H1 (cell line): ENCODE data around the gene IFITM2. TPM values are rescaled to one million over a fixed set of nuclear protein-coding genes. Genes with fewer than 3 reads are reported as not detected.
A peak's percentile ranks its signal among the peaks of the same experiment; 100 is the strongest.
"Not testable (repeated sequence)": the region's sequence is repeated elsewhere in the genome, so short reads cannot be mapped to it uniquely, and the experiment has no call there.

ENCODE experiments used
- CTCF ChIA-PET: fragments of 300-600 bp; sonication (Branson Sonifier 250); formaldehyde crosslinking; loops from one replicate; lab custom pipeline; 2021; ENCODE audit not compliant: partially characterized antibody; lab: Charles Lee
- POLR2A ChIA-PET: fragments of 300-600 bp; sonication (Branson Sonifier 250); formaldehyde crosslinking; loops from one replicate; lab custom pipeline; 2021; ENCODE audit warnings: inconsistent platforms; ENCODE audit not compliant: partially characterized antibody; lab: Charles Lee
- DNase-seq, 2 experiments: peaks; one replicate each; pipeline versions ENCODE4 v3.0.0 to v3.0.0-alpha.2; 2010 to 2022; ENCODE audit warnings: low spot score in 2 of 2, low read depth in 1 of 2, mixed read lengths in 1 of 2
- FAIRE-seq: peaks from 2 replicates; lab custom pipeline; 2011; peaks lifted over from hg19 to GRCh38; lab: Jason Lieb, UNC
- H2AFZ ChIP-seq: 2 replicates; pipeline ENCODE4 v1.8.1; 2012; ENCODE audit warnings: low read length, inconsistent platforms
- H2AK5ac ChIP-seq: 2 replicates; pipeline ENCODE4 v1.6.1; 2013; ENCODE audit warnings: low read depth, low read length
- H2BK120ac ChIP-seq: replicated peaks from 2 replicates; pipeline ENCODE3; 2013; ENCODE audit warnings: low read depth, low read length, inconsistent platforms
- H2BK12ac ChIP-seq: 2 replicates; pipeline ENCODE4 v1.6.1; 2013; ENCODE audit warnings: low read depth, low read length
- H2BK15ac ChIP-seq: 2 replicates; pipeline ENCODE4 v1.6.1; 2013; ENCODE audit warnings: low read length
- H2BK20ac ChIP-seq: 2 replicates; pipeline ENCODE4 v1.6.1; 2013; ENCODE audit warnings: low read length
- H2BK5ac ChIP-seq: 2 replicates; pipeline ENCODE4 v1.6.1; 2013; ENCODE audit warnings: low read depth, low read length
- H3K14ac ChIP-seq: 2 replicates; pipeline ENCODE4 v1.6.1; 2013; ENCODE audit warnings: inconsistent platforms; ENCODE audit not compliant: insufficient read length
- H3K18ac ChIP-seq: 2 replicates; pipeline ENCODE4 v1.6.1; 2013; ENCODE audit warnings: low read length; ENCODE audit errors: extremely low read depth
- H3K23ac ChIP-seq: 2 replicates; pipeline ENCODE4 v1.6.1; 2013; ENCODE audit warnings: inconsistent platforms; ENCODE audit not compliant: insufficient read length
- H3K23me2 ChIP-seq: 2 replicates; pipeline ENCODE4 v1.6.1; 2013; ENCODE audit warnings: low read depth, low read length
- H3K27ac ChIP-seq: 2 replicates; pipeline ENCODE4 v1.6.1; 2011; ENCODE audit warnings: low read depth, low read length, inconsistent platforms
- H3K27me3 ChIP-seq, 4 experiments: replicated peaks in 1 of 4; 1 replicate in 1 of 4; 2 replicates in 3 of 4; pipeline versions ENCODE4 v1.6.1 to v1.8.1; 2011 to 2013; ENCODE audit warnings: low read length in 3 of 4, mild to moderate bottlenecking in 3 of 4, inconsistent platforms in 2 of 4, mixed read lengths in 2 of 4, moderate library complexity in 1 of 4; ENCODE audit not compliant: control insufficient read depth in 3 of 4, insufficient read depth in 3 of 4; ENCODE audit errors: extremely low read depth in 1 of 4
- H3K36me3 ChIP-seq, 4 experiments: 2 replicates each; pipeline versions ENCODE4 v1.6.1 to v1.8.1; 2011 to 2013; ENCODE audit warnings: mild to moderate bottlenecking in 4 of 4, low read length in 3 of 4, moderate library complexity in 2 of 4, control low read depth in 1 of 4, inconsistent platforms in 1 of 4; ENCODE audit not compliant: insufficient read depth in 4 of 4, control insufficient read depth in 2 of 4
- H3K4ac ChIP-seq: replicated peaks from 2 replicates; pipeline ENCODE3; 2013; ENCODE audit warnings: low read length, low read depth, mixed read lengths, inconsistent platforms; ENCODE audit not compliant: insufficient read length
- H3K4me1 ChIP-seq, 4 experiments: replicated peaks in 1 of 4; 1 replicate in 1 of 4; 2 replicates in 3 of 4; pipeline versions ENCODE4 v1.6.1 to v1.8.1; 2011 to 2013; ENCODE audit warnings: low read length in 3 of 4, inconsistent platforms in 2 of 4, mixed read lengths in 1 of 4; ENCODE audit not compliant: insufficient read depth in 4 of 4, control insufficient read depth in 3 of 4
- H3K4me2 ChIP-seq, 2 experiments: 2 replicates each; pipeline versions ENCODE4 v1.6.1 to v1.8.1; 2011 to 2013; ENCODE audit warnings: low read depth in 2 of 2, low read length in 2 of 2, control low read depth in 1 of 2, inconsistent platforms in 1 of 2, mild to moderate bottlenecking in 1 of 2; ENCODE audit not compliant: insufficient read depth in 1 of 2
- H3K4me3 ChIP-seq, 4 experiments: fragments of 200-600, 300-600 bp in 1 of 4; sonication (generic), shearing (Covaris generic), sonication (Bioruptor Twin) in 1 of 4; 2 replicates each; pipeline versions ENCODE4 v1.5.1 to v1.8.1; 2011 to 2016; ENCODE audit warnings: low read length in 4 of 4, low read depth in 3 of 4, control low read depth in 2 of 4, inconsistent platforms in 2 of 4, mild to moderate bottlenecking in 2 of 4, mixed read lengths in 1 of 4, moderate library complexity in 1 of 4; ENCODE audit not compliant: insufficient read depth in 2 of 4; ENCODE audit errors: extremely low read depth in 1 of 4
- H3K56ac ChIP-seq: replicated peaks from 2 replicates; pipeline ENCODE3; 2013; ENCODE audit warnings: low read depth, mild to moderate bottlenecking, mixed read lengths, low read length, inconsistent platforms; ENCODE audit not compliant: insufficient read length
- H3K79me1 ChIP-seq: 2 replicates; pipeline ENCODE4 v1.6.1; 2013; ENCODE audit warnings: low read depth, low read length, control low read depth
- H3K79me2 ChIP-seq, 2 experiments: 2 replicates each; pipeline versions ENCODE4 v1.6.1 to v1.8.1; 2012 to 2013; ENCODE audit warnings: low read length in 2 of 2, mild to moderate bottlenecking in 2 of 2, inconsistent platforms in 1 of 2; ENCODE audit not compliant: insufficient read depth in 2 of 2, control insufficient read depth in 1 of 2
- H3K9ac ChIP-seq, 4 experiments: replicated peaks in 1 of 4; 1 replicate in 1 of 4; 2 replicates in 3 of 4; pipeline versions ENCODE4 v1.6.1 to v1.8.1; 2011 to 2013; ENCODE audit warnings: low read depth in 3 of 4, low read length in 3 of 4, control low read depth in 2 of 4, mild to moderate bottlenecking in 2 of 4, moderate library complexity in 2 of 4, inconsistent platforms in 1 of 4; ENCODE audit errors: extremely low read depth in 1 of 4
- H3K9me3 ChIP-seq, 2 experiments: 2 replicates each; pipeline versions ENCODE4 v1.6.1 to v1.8.1; 2012 to 2013; ENCODE audit warnings: mild to moderate bottlenecking in 2 of 2, moderate library complexity in 2 of 2, control low read depth in 1 of 2, inconsistent platforms in 1 of 2, low read depth in 1 of 2, low read length in 1 of 2, mixed read lengths in 1 of 2; ENCODE audit not compliant: insufficient read depth in 2 of 2
- H4K20me1 ChIP-seq, 2 experiments: replicated peaks in 1 of 2; 2 replicates each; pipeline versions ENCODE3 to v1.8.1; 2011 to 2013; ENCODE audit warnings: inconsistent platforms in 2 of 2, low read length in 2 of 2, mild to moderate bottlenecking in 1 of 2; ENCODE audit not compliant: insufficient read depth in 2 of 2, control insufficient read depth in 1 of 2
- H4K5ac ChIP-seq: 2 replicates; pipeline ENCODE4 v1.6.1; 2013; ENCODE audit warnings: low read length, low read depth, mixed read lengths, inconsistent platforms; ENCODE audit not compliant: insufficient read length
- H4K8ac ChIP-seq: 2 replicates; pipeline ENCODE4 v1.8.0; 2013; ENCODE audit warnings: mild to moderate bottlenecking, moderate library complexity, low read length, inconsistent platforms; ENCODE audit not compliant: insufficient read depth; ENCODE audit errors: extremely low read depth
- H4K91ac ChIP-seq: replicated peaks from 2 replicates; pipeline ENCODE3; 2013; ENCODE audit warnings: low read length, mixed read lengths, inconsistent platforms; ENCODE audit not compliant: insufficient read length
- WGBS, 2 experiments: shearing (Covaris generic) in 1 of 2; methylation state at CpG; one replicate each; pipeline versions ENCODE4 v1.1.6 to v1.1.7; 2013 to 2015; ENCODE audit warnings: low lambda C conversion rate in 2 of 2, mixed read lengths in 2 of 2, inconsistent platforms in 1 of 2, low coverage in 1 of 2, missing lambda C conversion rate in 1 of 2; ENCODE audit not compliant: insufficient replicate concordance in 2 of 2, insufficient coverage in 1 of 2, insufficient read length in 1 of 2; ENCODE audit errors: extremely low coverage in 1 of 2, missing lambda C conversion rate in 1 of 2; 5-methylcytosine and 5-hydroxymethylcytosine counted together
- polyA plus RNA-seq, 7 experiments: library from polyadenylated mRNA; depleted of rRNA in 3 of 7; stranded (reverse) in 5 of 7; unstranded in 2 of 7; fragments of >200 nt in 5 of 7; fragments of 200-250 nt in 2 of 7; gene quantifications; 1 replicate in 5 of 7; 2 replicates in 1 of 7; 4 replicates in 1 of 7; pipeline versions ENCODE4 v1.2.1 to v1.2.3, GENCODE V29; 2011 to 2013; ENCODE audit warnings: missing spikeins in 2 of 7, mixed read lengths in 2 of 7
- total RNA-seq: library from RNA; stranded (reverse); fragmentation: NEBNext Ultra II Directional; extraction: Animal tissue kit (Norgen Biotek cat#: 25700); gene quantifications from 2 replicates; pipeline ENCODE4 v1.2.1, GENCODE V29; 2021

Gene IFITM2
- total and polyA plus RNA-seq, 2 of the 8 experiments (the other 6 are each of a cell fraction or from before 2014, with no cell fraction given) = 399 to 764 TPM

GRCh38 chr11:309979-310572 lies 2.5 kb downstream of the IFITM2 start:
- not testable (repeated sequence) for H4K5ac ChIP-seq, H4K91ac ChIP-seq, DNase-seq, H3K4ac ChIP-seq, H3K27me3 ChIP-seq, H3K79me1 ChIP-seq, H3K56ac ChIP-seq, H3K9me3 ChIP-seq, H3K14ac ChIP-seq, H2BK120ac ChIP-seq, H3K9ac ChIP-seq, H4K8ac ChIP-seq, H4K20me1 ChIP-seq, H2BK5ac ChIP-seq, FAIRE-seq, H3K36me3 ChIP-seq, H3K18ac ChIP-seq, H2AFZ ChIP-seq, H3K23ac ChIP-seq, H2AK5ac ChIP-seq, H2BK15ac ChIP-seq, H2BK20ac ChIP-seq, H3K27ac ChIP-seq
- H3K4me2 ChIP-seq = peak overlapping the region; percentile 49 to 56
- peak overlapping the region in 1 of 4 experiments; percentile 39; a peak in 1 of 8 replicates for H3K4me3 ChIP-seq
- ChIA-PET CTCF (interaction anchor here (0.9 to 2.2 kb wide), 4 partner anchors 35 to 73 kb away, joined by 3 to 7 read pairs (median 6); partner anchors contain the start of gene PSMD13), POLR2A (interaction anchor here (0.7 to 1.7 kb wide), 7 partner anchors 9 to 59 kb away, joined by 3 to 6 read pairs (median 4); no protein-coding TSS in a partner anchor)
- H3K4me1 ChIP-seq = peaks cover 18 to 47% (median 39%) of the 10 kb centered on the region in 4 experiments
- peak overlapping the region; percentile 68; the same call in 1 of the 2 replicates for H2BK12ac ChIP-seq
- H3K79me2 ChIP-seq = peaks cover 0 to 15% of the 10 kb centered on the region in 2 experiments; a peak in 2 of 4 replicates
- WGBS, 2 experiments = 63% methylated on average over 5 of the region's 18 CpGs; no CpG with 5 or more reads in 1 of the 2 experiments
- H3K23me2 ChIP-seq = peaks cover 12% of the 10 kb centered on the region; the same call in 1 of the 2 replicates
